NOMO-1 treated with DMSO at 0.1 percent for 48 hours (cell line): ENCODE results near the gene IL4I1.

Experiments
- DNase-seq: peaks from one replicate; lab custom pipeline; 2025; ENCODE audit not compliant: unreplicated experiment; lab: John Stamatoyannopoulos, UW

The IL4I1 gene

DNA sequence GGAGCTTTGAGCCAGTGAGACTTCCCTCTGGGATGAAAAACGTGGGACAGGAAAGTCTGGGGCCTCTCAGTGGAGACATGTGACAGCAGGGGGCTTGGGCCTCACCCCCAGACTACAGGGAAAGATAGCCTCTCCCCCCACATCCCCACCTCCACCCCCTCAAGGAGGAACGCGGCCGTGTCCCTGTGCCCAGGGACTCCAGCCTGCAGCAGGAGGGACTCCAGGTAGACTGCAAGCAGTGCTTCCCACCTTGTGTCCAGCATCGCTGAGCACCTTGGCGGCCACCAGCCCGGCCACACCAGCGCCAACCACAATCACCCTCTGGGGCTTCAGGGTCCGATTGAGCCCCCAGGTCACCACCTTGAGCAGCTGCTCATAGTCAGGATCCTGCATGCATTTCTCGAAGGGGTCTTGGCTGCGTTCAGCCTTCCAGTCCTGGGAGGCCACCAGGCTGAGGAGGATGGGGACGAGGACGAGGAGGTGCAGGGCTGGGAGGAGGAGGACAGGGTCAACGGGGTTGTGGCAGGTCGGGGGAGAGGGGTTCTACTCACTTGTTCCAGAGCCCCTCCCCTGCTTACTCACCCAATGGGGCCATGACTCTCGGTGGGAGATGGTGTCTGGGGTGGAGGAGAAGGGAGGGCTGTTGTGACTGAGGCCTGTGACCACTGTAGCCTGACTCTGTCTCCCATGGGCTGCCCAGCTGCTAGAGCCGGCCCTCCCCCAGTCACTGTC lies 955 bp downstream of the IL4I1 start:
- DNase-seq = no peak

DNA sequence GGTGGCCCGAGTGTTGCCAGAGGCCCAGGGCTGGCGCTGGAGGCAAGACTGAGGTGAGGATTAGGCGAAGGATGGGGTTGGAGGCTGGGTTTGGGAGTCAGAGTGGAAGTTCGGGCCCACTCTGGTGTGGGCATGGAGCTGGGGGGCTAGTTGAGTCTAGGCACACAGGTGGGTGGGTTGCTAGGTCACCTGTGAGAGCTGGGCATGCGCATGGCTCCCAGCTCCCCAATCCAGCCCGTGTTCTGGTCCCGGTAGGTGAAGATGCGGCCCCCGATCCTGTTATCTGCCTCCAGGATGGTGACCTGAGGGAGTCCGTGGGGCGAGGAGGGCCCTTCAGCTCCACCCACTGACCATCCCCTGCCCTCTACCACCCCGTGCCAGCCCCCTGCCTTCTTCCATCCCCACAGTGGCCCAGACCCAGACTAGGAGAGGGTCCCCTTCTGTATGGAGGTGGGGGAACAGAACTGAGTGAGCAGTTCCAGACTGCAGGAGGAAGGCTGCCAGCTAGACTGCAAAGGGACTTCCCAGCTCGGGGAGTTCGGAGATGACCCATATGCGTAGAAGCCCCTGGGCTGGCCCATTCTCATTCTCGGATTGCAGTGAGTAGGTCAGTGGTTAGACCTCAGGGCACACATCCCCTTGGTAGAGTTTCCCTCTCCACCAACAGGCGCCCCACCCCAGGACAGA lies 1.7 kb downstream of the IL4I1 start:
- no peak for DNase-seq

DNA sequence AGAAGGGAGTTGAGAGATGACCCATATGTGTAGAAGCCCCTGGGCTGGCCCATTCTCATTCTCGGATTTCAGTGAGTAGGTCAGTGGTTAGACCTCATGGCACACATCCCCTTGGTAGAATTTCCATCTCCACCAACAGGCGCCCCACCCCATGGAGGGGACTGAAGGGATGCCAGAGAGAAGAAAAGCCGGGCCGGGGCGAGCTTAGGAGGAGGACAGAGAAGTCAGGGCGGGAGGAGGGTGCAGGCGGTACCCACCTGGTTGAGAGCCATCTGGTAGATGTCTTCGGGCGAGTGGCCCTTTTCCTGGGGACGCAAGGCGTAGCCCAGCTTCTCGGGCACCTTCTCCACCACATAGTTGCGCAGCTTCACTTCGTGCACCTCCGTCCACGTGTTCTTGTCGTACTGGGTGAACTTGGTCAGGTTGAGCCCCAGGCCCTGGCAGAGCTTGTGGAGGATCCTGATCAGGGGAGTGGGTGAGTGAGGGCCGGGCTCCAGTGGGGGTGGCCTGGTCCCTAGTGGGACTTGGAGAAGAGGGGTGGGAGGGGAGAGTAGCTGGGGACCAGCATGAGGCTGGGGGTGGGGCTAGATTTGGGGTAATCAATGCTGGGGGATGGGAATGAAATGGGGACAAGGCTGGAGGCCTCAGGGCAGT lies 2.5 kb downstream of the IL4I1 start:
- DNase-seq = no peak

DNA sequence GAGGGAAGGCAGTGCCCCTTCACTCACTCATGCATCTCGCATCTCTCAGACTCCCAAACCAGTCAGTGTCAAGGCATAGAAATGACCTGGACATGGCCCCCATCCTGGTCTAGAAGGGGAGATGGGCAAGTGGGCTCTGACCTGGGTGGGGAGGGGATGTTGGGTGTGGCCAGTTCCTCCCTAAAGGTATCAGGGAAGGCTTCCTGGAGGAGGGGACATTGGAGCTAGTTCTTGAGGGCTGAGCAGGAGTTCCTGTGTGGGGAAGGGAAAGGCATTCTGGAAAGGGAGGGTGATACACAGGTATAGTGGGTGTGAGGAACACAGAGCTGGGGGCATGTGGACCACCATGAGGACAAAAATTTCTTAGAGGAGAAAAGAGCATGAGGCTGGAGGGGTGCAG lies 4.0 kb downstream of the IL4I1 start:
- no peak for DNase-seq

DNA sequence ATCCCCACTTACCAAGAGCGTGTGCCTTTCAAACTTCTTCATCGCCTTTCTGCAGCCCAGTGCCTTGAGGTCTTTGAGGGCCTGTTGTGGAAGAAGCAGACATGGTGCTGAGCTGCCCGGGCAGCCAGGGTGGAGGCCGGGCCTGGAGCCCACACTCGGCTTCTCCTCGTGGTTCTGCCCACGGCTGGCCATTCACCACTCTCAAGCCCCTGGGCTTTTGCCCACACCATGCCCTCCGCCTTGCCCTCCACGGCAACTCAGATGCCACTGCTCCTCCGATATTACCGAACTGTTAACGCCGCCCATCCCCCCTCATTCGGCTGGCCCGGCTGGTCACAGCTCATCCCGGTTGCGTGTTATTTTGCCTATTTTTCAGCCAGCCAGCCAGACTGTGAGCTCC lies 5.3 kb downstream of the IL4I1 start:
- no peak for DNase-seq

DNA sequence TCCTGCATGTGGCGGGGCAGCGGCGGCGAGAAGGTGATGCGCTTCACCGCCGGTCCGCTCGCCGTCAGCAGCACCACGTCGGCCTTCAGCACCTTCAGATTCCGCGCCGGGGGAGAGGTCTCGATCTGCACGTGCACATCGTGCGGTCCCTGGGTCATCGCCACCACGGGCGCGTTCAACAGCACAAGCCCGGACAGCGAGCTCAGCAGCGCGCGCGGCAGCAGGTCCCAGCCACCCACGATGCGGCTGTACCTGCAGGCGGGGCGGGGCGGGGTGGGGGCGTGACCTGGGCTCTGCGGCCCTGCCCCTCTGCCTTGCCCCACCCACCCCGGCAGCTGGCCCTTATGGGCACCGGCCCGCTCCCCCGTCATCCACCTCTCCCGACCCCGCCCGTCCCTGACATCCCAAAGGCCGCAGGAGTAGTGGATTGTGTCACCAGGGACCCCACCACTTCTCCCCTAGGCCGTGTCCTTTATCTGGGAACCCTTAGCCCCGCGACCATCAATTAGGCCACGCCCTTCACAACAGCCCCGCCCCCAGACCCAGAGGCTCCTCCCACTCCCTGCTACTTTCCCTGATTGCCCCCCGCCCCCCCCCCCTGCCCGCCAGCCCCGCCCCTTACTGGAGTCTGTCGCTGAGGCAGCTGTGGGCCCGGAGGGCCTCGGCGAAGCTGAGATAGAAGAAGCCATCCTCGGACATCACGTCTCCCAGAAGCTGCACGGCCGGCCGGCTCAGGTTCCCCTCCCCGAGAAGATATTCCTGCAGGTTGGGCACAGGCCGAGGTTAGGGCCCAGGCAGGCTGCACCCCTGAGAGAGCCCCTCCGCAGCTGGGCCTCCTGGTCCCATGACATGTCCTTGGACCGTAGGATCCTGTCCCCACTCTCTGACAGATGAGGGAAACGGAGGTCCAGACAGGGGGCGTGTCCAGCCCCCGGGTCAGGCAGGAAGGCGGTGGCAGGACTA lies 6.1 kb downstream of the IL4I1 start:
- no peak for DNase-seq

DNA sequence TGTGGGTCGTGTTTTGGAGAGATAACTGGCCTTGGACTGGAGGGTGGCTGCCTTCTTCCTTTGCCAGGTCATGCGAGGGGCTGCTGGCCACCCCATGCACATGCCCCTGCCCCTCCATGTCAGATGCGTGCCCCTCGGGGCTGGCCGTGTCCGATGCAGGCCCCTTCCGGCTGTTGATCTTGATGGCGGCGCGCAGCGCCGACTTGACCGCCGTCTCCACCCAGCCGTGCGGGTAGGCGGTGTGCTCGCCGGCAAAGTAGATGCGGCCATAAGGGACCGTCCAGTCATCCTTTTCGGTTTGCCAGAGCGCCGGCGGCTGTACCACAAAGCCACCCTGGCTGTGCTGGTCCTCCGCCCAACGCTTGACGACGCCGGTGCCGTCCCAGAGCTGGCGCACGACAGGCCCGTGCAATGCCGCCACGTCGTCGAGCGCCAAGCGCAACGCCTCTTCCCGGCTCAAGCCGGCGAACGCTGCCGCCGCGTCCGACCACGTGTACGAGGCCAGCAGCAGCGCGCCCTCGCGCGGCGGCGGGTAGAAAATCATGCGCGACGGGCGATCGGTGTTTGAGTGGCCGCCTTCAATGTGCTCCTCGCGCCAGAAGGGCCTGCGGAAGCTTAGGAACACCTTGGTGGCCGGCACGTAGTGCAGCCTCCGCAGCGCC lies 6.9 kb downstream of the IL4I1 start:
- DNase-seq = no peak

DNA sequence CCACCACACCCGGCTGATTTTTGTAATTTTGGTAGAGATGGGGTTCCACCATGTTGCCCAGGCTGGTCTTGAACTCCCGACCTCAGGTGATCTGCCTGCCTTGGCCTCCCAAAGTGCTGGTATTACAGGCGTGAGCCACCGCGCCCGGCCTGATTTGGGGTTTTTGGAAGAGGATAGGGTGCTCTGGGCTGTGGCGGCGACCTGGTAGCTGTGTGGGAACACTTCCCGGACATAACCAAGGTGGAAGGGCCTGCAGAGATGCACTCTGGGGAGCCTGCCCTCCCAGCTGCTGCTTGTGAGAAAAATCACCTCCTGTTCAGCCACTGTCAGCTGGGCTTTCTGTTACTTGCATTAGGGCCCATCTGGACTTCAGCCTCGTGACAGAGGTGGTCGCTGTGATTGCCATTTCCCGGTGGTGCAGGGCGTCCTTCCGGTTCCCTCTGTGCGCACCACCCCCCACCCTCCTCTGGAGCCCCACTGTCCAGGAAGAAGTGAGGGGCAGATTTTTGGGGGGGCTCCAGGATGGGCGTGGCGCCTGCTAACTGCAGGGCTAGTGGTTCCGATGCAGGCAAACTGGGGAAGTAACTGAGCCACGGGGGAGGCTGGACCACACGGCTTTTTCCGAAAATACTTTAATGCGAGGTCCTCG lies 7.5 kb downstream of the IL4I1 start:
- no peak for DNase-seq

DNA sequence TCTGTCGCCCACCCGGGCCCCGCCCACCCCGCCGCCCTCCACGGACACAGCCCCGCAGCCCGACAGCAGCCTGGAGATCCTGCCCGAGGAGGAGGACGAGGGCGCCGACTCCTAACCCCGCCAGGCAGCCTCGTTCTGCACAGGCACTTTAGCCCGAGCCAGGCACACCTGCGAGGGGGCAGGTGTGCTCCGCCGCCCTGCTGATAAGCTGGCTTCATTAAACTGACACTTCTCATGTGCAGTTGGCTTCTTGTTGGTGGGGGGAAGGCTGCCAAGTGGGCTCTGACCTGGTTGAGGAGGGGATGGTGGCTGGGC lies 8.2 kb downstream of the IL4I1 start:
- DNase-seq = no peak

DNA sequence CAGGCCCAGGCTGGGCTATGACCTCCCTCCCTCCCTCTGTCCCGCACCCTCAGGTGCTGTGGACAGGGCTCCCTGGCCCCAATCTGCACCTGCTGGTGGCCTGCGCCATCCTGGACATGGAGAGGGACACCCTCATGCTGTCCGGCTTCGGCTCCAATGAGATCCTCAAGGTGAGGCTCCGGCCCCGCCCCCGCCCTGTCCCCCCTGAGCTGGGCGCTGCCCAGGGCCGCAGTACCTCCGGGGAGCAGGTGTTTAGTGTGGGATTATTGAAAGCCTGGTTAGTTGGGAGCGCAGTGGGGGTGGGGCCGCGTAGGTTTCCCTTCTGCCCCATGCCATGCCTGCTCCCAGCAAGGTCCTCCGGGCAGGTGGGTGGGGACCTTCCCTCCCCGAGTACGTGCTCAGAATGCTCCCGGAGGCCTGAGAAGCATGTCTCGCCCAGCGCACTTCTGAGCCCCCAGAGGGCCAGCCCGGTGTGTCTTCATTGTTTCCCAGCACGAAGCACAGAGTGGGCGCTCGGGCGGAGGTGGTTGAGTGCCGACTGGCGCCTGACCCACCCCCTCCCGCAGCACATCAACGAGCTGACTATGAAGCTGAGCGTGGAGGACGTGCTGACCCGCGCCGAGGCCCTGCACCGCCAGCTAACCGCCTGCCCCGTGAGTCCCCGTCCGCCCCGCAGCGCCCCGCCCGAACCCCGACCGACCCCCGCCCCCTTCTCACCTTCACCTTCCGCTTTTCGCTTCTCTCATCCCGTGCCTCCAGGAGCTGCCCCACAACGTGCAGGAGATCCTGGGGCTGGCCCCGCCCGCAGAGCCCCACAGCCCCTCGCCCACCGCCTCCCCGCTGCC lies 8.8 kb downstream of the IL4I1 start:
- no peak for DNase-seq

DNA sequence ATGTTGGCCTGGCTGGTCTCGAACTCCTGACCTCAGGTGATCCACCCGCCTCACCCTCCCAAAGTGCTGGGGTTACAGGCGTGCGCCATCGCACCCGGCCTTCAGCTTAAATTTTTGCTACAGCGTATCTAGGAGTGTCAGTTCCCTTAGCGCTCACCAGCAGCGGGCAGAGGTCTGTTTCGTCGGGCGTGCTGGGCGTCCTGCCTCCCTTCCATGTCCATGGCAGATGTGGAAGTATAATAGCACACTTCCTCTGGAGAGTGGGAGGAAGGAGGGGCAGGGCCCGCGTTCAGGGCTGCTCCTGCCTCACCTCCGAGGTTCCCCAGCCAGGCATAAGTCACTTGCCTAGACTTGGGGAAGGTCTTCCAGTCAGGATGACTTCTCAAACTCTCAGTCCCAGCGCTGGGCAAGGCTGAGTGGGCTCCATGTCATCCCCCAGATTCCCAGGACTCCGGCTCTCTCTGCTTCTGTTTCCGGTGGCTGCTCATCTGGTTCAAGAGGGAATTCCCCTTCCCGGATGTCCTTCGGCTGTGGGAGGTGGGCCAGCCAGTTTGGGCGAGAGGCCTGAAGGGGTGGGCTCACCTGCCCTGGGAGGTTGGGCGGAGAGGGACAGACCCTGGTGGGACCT lies 9.5 kb downstream of the IL4I1 start:
- no peak for DNase-seq

DNA sequence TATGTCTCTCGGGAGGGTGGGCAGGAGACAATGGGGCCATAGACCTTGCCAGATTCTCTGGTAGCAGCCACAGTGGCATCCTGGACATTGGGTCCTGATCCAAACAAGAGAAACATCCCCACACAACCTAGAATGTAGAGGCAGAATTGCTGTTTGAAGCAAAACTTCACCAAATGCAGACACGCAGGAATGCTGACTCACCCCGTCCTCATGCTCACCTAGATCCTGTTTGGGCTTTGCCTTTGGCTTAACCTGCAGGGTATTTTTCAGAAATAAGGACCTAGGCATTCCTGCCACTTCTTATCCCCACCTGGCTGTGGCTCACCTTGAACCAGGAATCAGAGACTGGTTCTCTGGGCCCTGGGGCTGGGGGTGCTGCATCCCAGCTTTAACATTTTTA lies 11.9 kb downstream of the IL4I1 start:
- DNase-seq = no peak

DNA sequence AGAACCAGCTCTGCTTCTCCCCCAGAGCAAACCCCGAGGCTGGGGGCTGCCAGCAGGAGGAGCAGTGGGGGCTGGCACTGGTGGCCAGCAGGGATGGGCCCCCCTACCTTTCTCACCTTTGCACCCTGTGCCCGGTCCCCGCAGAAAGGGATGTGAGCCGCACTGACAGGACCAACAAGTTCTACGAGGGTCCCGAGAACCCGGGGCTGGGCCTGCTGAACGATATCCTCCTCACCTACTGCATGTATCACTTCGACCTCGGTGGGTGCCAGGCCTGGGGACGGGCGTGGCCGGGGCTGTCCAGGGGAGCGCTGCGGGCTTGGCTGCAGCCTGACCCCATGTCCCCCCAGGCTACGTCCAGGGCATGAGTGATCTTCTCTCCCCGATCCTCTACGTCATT lies 12.6 kb downstream of the IL4I1 start:
- DNase-seq = no peak

DNA sequence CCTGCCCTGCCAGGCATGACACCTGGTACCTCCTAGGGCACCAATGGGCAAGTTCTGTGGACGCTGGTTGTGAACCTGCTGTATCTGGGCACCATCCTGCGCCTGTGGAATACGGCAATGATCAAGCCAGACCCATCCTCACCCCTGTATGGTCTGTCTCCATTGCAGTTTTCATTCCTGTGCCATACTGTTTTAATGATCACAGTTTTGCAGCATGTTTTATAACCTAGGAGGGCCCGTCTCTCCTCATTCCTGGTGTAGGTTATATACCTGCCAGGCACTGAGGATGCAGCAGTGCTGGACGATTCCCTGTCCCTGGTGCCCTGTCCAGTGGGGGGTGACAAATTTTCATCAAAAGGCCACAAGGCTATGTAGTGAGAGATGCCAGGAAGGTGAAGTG lies 13.6 kb downstream of the IL4I1 start:
- DNase-seq = no peak

DNA sequence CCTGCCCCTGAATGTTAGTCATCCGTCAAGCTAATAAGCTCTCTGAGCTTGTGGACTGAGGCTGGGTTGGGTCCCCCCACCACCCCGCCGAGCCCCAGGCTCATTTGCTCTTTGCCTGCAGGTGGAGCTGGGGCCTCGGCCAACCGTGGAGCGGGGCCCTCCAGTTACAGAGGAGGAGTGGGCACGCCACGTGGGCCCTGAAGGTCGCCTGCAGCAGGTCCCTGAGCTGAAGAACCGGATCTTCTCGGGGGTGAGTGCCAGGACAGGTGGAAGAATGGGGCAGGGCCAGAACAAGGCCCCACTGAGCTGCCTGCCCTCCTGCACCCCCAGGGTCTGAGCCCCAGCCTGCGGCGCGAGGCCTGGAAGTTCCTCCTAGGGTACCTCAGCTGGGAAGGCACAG lies 14.0 kb downstream of the IL4I1 start:
- no peak for DNase-seq

DNA sequence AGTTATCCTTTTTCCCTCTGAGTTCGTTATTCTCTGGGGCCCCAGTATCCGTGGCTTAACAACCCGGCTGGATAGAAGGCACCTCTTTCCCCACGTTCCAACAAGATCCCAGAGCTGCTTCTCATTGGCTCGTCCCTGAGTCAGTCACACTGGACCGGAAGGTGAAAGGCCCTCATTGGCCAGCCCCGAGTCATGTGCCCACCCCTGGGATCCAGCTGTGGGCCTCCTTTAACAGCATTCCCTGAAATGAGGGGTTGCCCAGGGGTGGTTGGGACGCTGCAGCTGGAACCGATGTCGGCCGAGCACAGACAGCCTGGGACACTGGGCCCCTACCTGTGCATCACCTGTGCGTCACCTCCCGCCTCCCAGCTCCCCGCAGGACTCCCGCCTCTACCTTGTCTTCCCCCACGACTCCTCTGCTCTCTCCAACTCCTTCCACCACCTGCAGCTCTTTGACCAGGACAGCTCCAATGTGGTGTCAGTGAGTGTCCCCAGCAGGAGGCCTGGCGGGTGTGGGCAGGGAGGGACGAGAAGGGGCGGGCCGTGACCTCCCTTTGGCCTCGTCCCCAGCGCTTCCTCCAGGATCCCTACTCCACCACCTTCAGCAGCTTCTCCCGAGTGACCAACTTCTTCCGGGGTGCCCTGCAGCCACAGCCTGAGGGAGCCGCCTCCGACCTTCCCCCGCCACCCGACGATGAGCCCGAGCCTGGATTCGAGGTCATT lies 14.9 kb downstream of the IL4I1 start:
- DNase-seq = no peak

DNA sequence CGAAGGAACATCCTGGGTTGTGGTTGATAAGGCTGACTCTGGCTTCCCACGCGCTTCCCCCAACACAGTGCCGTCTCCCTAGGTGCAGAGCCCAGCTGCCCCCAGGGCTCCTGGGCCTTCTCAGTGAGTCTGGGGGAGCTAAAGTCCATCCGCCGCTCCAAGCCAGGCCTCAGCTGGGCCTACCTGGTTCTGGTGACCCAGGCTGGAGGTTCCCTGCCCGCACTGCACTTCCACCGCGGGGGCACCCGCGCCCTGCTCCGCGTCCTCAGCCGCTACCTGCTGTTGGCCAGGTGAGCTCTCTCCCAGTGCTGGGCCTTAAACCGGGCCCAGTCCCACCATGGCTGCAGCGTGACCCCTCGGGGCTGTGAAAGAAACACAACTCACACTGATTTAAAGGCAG lies 15.5 kb downstream of the IL4I1 start:
- DNase-seq = no peak

DNA sequence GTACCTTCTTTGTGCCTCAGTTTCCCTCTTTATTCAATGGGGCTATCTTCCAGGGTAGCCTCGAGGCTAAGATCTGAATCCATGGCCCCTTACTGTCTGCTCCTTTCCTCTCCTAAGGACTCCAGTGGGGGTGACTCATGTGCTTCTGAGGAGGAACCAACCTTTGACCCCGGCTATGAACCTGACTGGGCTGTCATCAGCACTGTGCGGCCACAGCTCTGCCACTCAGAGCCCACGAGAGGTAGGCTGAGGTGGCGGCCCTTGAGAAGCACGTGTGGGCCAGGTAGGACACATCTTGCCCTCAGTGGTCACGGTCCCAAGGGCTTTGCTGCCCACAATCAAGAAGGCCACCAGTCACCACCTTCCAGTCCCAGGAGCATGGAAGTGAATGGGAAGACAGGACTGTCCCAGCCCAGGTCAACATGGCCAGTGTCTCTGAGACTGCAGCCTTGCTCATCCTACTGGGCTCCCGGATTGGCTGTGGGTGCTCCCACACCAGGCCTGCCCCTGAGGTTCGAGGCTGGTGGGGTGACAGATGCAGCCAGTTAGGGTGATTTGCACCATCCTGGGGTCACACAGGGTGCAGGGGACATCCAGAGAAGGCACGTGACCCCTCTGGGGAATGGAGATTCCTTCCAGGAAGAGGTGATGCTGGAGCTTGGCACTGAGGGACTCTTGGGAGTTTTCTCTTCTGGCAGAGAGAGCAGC lies 16.4 kb downstream of the IL4I1 start:
- DNase-seq = no peak
